Ammon's horn (tissue), 1 donor: ENCODE results near the gene STOX1.
"Not testable (repeated sequence)": the region's sequence is repeated elsewhere in the genome, so short reads cannot be mapped to it uniquely, and the experiment has no call there.

Experiments used
- DNase-seq: peaks from one replicate; pipeline ENCODE4 v3.0.0-alpha.2; 2016; ENCODE audit warnings: low spot score

The STOX1 gene, protein sequence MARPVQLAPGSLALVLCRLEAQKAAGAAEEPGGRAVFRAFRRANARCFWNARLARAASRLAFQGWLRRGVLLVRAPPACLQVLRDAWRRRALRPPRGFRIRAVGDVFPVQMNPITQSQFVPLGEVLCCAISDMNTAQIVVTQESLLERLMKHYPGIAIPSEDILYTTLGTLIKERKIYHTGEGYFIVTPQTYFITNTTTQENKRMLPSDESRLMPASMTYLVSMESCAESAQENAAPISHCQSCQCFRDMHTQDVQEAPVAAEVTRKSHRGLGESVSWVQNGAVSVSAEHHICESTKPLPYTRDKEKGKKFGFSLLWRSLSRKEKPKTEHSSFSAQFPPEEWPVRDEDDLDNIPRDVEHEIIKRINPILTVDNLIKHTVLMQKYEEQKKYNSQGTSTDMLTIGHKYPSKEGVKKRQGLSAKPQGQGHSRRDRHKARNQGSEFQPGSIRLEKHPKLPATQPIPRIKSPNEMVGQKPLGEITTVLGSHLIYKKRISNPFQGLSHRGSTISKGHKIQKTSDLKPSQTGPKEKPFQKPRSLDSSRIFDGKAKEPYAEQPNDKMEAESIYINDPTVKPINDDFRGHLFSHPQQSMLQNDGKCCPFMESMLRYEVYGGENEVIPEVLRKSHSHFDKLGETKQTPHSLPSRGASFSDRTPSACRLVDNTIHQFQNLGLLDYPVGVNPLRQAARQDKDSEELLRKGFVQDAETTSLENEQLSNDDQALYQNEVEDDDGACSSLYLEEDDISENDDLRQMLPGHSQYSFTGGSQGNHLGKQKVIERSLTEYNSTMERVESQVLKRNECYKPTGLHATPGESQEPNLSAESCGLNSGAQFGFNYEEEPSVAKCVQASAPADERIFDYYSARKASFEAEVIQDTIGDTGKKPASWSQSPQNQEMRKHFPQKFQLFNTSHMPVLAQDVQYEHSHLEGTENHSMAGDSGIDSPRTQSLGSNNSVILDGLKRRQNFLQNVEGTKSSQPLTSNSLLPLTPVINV

DNA sequence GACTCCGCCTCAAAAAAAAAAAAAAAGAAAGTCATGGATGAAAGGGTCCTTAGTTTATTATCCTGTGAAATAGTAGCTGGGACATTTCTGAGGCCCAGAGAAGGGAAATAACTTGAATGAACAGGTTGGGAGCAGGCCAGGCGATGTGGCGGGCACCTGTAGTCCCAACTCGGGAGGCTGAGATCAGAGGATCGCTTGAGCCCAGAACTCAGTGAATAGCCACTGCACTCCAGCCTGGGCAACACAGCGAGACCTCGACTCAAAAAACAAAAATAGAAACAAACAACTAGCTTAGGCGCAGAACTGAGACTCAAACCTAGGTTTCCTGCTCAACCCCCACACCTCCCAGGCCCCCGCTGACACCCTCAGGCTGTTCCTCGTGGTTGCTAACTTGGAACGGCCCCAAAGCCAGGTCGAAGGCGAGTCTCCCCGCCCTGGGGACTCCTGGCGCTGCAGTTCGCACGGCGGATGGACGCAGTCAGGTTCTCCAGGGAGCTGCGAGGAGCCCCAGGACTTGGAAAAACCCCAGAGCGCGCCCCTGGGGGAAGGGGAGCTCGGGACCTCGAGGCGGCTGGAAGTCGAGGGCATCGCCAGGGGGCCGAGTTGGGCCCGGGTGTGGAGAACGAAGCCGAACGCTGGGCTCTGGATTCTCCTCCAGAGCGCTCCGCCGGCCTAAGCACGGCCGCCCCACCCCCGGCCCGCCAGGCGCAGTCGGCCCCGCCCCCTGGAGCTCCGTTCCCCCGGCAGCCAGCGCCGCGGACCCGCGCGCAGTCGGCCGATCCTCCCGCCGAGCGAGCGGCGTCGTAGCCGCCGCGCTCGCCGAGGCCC, at the start of gene STOX1:
Gene STOX1 (plus strand): TSS at position 768 of the 828 bp plus-strand sequence. CDS start 93 bp downstream, outside the sequence.
- peak; percentile 33 for DNase-seq

DNA sequence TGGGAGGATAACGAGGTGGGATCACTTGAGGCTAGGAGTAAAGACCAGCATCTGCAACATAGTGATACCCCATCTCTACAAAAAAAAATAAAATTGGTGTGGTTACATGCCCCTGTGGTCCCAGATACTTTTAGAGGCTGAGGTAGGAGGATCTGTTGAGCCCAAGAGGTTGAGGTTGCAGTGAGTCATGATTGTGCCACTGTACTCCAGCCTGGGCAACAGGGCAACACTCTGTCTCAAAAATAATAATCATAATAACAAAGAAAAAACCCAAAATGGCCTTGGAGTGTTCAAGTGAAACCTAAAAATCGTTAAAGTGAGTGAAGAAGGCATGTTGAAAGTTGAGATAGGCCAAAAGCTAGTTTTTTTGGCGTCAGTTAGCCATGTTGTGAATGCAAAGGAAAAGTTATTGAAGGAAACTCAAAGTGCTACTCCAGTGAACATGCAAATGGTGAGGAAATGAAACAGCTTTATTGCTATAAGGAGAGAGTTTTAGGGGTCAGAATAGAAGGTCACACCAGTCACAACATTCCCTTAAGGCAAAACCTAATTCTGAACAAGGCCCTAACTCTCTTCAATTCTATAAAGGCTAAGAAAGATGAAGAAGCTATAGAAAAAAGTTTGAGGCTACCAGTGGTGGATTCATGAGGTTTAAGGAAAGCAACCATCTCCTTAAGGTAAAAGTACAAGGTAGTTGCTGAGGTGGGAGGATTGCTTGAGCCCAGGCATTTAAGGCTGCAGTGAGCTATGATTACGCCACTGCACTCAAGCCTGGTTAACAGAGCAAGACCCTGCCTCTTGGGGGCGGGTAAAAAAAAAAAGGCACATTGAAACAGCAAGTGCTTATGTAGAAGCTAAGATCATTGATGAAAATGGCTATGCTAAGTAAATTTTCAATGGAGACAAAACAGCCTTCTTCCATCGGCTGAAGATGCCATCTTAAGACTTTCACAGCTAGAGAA, 45.4 kb upstream of the STOX1 start:
- DNase-seq: no peak

DNA sequence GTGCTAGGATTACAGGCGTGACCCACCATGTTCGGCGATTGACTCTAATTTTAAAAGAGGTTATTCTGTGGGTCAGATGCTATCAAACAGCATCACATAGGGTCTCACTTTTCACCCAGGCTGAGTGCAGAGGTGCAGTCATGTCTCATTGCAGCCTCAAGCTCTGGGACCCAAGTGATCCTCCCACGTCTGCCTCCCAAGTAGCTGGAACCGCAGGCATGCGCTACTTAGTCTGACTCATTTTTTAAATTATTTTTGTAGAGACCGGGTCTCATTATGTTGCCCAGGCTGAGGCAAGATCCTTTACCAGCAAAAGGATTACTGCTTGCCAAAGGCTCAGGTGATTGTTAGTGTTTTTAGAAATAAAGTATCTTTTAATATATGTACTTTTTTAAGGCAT, 42.9 kb upstream of the STOX1 start:
- DNase-seq: no peak

DNA sequence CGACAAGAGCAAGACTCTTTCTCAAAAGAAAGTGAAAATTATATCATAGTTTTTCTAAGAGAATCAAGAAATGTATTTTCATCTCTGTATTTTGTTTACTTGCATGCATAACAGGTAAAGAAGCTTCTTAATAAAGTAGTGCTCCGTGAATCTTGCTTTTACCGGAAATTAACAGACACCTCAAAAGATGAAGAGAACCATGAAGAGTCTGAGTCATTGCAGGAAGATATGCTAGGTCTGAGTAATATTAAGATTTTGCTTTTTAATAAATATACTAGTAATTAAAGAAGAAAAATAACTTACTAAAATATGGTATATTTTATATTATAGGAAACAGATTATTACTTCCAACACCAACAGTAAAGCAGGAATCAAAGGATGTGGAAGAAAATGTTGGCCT, 39.5 kb upstream of the STOX1 start:
- no peak for DNase-seq

DNA sequence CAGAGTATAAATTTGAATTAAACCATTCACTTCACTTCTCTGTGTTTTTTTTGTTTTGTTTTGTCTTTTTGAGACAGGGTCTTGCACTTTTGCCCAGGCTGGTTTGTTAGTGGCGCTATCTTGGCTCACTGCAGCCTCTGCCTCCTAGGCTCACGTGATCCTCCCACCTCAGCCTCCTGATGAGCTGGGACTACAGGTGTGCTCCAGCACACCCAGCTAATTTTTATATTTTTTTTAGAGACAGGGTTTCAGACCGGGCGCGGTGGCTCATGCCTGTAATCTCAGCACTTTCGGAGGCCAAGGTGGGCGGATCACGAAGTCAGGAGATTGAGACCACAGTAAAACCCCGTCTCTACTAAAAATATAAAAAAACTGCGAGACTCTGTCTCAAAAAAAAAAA, 36.9 kb upstream of the STOX1 start:
- DNase-seq: no peak

DNA sequence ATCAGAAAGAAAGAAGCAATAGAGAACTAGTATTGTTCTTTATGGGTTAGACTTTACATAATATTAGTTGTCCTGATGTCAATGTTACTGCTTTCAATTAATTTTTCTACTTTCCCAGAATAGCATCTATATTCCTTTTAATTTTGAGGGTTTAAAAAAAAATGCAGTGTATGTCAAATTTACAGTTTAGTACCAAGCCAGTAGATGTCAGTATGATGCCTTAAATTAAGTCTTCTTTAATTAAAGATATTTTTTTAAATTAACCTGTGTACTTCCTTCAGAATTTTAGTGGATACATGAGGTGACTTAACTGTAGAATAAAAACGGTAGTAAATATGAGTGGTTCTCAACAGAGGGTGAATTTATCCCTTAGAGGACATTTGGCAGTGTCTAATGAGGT, 35.2 kb upstream of the STOX1 start:
- DNase-seq: no peak

DNA sequence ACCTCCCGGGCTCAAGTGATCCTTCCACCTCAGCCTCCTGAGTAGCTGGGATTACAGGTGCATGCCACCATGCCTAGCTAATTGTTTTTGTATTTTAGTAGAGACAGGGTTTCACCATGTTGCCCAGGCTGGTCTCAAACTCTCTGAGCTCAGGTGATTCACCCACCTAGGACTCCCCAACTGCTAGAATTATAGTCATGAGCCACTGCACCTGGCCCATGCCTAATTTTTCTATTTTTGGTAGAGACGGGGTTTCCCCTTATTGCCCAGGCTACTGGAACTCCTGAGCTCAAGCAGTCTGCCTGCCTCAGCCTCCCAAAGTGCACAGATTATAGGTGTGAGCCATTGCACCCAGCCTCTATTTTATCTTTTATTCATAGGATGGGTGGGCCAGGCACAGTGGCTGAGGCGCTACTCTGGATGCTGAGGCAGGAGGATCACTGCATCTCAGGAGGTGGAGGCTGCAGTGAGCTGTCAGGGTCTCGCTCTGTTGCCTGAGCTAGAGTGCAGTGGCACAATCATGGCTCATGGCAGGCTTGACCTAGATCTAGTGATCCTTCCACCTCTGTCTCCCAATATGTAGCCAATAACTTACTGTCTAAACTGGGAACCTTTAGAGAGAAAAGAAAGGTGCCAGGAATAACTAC, 31.3 kb upstream of the STOX1 start:
- no peak for DNase-seq

DNA sequence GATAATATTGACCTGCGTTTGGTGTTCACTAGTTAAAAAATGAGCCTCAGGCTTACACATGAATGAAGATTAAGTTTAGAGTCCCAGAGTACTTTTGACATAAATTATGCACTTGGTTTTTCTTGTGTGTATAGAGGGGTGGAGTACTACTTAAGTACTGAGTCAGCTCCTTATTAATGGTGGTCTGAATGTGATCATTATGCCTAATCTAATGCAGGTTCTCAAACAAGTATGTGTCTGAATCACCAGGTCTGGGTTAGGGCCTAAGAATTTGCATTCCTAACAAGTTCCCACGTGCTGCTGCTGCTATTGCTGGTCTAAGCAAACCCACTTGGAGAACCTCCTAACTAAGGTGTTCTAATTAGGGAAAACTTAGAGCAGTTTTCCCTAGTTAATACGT, 30.7 kb upstream of the STOX1 start:
- no peak for DNase-seq

DNA sequence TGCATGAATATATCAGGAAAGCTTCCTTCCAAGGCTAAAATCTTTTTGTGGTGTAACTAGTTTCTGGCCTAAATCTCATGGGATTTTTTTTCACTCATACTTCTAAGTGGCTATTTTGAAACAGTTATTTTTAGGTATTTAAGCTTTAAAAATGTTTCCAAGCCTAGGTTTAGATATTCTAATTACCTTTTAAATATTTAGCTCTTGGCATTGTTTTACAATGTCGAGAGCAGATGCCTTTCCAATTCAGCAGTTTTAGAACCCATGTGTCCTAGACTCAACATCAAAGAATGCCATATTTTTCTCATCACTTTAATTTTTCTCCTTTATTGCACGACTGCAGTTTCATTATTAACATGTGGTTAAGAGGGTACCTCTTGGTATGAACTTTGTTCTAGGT, 27.1 kb upstream of the STOX1 start:
- no peak for DNase-seq

DNA sequence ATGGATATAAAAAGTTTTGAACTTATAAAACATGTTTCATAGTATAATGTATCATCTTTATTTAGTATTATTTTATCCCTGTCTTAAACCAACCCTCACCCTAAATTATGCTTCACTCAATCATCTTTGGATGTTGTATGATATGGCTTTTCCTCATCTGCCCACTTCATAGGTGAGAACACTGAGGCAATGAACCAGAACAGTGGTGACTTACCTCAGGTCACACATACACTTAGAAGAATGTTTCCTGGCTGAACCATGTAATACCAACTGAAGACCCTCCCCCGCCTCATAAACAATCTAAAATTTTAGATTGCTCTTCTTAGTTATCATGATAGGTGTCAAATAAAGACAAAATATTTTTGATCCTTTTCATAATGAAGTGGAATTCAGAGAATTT, 22.6 kb upstream of the STOX1 start:
- DNase-seq: no peak

DNA sequence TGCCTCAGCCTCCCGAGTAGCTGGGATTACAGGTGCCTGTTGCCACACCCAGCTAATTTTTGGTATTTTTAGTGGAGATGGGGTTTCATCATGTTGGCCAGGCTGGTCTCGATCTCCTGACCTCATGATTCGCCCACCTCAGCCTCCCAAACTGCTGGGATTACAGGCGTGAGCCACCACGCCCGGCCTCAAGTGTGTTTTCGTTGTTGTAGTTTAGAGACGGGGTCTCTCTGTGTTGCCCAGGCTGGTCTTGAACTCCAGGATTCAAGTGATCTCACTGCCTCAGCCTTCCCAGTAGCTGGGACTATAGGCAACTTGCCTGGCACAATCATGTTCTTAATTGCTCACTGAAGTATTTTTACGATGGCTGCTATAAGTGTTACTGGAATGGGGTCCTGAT, 16.5 kb upstream of the STOX1 start:
- not testable (repeated sequence) for DNase-seq

DNA sequence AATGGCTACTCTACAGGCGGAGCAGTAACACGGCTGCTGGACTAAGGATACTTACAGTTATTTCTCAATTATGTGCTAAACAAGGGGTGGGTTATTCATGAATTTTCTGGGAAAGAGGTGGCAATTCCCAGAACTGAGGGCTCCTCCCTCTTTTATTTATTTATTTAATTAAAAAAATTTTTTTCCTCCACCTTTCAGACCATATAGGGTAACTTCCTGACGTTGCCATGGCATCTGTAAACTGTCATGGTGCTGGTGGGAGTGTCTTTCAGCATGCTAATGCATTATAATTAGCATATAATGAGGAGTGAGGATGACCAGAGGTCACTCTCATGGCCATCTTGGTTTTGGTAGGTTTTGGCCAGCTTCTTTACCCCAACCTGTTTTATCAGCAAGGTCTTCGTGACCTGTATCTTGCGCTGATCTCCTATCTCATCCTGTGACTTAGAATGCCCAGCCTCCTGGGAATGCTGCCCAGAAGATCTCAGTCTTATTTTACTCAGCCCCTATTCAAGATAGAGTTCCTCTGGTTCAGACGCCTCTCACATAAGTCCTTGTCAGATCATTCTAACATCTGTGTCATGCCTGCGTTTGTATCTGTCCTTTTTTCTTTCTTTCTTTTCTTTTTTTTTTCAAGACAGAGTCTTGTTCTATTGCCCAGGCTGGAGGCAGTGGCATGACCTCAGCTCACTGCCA, 15.9 kb upstream of the STOX1 start:
- no peak for DNase-seq

DNA sequence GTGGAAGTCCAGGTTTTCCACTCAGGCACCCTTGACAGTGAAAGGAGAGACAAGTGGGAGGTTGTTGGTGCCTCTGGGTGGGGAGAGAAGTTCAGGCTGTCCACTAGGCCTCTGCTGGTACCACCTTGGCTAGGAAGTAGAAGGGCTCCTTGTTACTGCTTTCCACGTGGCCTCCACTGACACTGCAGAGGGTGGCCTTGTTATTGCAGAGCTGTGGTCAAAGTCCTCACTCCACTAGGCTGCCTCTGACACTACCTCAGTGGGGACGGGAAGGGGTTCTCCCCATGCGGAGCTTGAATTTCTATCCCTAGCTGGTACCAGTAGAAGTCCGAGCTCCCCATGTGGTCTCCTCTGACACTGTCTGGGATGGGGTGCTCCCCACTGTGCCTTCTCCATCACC, 14.9 kb upstream of the STOX1 start:
- no peak for DNase-seq

DNA sequence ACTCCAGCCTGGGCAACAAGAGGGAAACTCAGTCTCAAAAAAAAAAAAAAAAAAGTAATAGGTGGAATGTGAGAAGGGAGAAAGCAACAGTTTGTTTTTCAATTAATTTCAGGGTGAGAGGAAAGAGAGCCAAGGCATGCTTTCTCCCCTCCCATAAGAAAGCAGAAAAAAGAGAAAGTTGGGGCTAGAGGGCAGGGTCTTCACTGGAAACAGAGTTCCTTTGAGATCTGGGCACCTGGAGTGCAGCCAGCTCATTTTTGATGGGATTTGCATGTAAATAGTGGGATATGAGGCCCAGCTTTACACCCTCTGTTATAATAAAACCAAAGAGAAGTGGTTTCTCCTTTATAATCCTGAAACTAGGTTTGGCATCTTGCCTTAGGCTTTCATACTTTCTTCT, 13.8 kb upstream of the STOX1 start:
- DNase-seq: peak; percentile 51

DNA sequence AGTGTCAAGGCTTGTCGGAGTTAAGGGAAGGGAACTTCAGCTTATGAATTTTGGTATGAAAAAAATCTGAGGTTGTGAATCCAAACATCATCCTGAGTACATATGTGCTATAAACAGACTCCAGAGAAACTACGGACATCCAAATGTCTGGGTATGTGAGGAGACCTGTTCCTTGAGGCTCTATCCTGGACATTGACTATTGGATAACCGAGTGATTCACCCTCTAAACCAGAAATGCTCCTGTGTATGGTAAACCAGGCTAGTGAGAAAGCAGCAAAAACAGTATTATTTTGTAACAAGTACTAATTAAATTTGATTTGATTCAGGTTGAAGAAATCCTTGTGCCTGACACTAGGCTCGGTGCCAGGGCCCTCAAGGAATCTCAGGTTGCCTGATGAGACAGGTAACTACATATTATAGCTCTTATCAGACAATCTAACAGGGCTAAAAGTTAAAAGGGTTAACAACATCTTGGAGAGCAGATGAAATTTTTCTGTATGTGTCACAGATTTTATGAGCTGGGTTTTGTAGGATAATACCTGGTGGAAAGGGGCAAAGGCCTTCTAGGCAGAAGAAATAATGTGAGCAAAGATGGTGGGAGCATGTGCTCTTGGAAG, 10.4 kb upstream of the STOX1 start:
- no peak for DNase-seq

DNA sequence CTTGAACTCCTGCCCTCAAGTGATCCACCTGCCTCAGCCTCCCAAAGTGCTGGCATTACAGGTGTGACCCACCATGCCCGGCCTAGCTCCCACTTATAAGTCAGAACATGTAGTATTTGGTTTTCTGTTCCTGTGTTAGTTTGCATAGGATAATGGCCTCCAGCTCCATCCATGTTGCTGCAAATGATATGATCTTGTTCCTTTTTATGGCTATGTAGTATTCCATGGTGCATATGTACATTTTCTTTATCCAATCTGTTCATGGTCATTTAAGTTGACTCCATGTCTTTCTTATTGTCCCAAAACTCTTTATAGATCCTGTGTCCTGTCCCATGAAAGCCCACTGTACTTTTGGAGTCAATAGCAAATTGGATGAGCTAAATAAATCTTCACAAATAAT, 7.0 kb upstream of the STOX1 start:
- not testable (repeated sequence) for DNase-seq

DNA sequence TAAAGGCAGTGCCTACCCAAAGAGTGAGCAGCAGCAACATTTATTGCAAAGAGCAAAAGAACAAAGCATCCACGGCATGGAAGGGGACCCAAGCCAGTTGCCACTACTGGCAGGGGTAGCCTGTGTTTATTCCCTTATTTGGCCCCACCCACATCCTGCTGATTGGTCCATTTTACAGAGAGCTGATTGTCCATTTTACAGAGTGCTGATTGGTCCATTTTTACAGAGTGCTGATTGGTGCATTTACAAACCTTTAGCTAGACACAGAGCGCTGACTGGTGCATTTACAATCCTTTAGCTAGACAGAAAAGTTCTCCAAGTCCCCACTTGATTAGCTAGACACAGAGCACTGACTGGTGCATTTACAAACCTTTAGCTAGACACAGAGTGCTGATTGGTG, 4.7 kb upstream of the STOX1 start:
- DNase-seq: not testable (repeated sequence)

DNA sequence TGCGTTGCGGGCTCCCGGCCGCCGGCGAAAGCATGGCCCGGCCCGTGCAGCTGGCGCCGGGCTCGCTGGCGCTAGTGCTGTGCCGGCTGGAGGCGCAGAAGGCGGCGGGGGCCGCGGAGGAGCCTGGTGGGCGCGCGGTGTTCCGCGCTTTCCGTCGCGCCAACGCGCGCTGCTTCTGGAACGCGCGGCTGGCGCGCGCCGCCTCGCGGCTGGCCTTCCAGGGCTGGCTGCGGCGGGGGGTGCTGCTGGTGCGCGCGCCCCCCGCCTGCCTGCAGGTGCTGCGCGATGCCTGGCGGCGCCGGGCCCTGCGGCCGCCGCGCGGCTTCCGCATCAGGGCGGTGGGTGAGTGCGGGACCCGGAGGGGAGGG, 245 bp downstream of the STOX1 start:
- not testable (repeated sequence) for DNase-seq

DNA sequence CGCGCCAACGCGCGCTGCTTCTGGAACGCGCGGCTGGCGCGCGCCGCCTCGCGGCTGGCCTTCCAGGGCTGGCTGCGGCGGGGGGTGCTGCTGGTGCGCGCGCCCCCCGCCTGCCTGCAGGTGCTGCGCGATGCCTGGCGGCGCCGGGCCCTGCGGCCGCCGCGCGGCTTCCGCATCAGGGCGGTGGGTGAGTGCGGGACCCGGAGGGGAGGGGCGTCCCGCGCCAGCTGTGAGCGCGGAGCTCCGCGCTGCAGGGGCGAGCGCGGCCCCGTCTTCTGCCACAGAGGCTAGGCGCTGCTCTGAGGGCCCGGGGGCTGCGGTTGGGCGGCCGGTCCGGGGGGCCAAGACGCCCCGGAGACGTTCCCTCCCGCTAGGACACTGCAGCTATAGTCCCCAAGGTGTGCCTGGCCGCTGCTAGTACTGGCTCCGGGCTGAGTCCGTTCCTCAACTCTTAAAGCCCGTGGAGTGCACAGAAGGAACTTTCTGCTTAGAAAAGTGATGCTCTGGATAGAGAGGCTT, 811 bp downstream of the STOX1 start:
- DNase-seq: peak; percentile 5
